Fibroblast of upper back skin (primary cell): ENCODE results near the gene LIG1.

Experiments
- DNase-seq: peaks from one replicate; pipeline ENCODE4 v3.0.0-alpha.2; 2013

Gene LIG1

DNA sequence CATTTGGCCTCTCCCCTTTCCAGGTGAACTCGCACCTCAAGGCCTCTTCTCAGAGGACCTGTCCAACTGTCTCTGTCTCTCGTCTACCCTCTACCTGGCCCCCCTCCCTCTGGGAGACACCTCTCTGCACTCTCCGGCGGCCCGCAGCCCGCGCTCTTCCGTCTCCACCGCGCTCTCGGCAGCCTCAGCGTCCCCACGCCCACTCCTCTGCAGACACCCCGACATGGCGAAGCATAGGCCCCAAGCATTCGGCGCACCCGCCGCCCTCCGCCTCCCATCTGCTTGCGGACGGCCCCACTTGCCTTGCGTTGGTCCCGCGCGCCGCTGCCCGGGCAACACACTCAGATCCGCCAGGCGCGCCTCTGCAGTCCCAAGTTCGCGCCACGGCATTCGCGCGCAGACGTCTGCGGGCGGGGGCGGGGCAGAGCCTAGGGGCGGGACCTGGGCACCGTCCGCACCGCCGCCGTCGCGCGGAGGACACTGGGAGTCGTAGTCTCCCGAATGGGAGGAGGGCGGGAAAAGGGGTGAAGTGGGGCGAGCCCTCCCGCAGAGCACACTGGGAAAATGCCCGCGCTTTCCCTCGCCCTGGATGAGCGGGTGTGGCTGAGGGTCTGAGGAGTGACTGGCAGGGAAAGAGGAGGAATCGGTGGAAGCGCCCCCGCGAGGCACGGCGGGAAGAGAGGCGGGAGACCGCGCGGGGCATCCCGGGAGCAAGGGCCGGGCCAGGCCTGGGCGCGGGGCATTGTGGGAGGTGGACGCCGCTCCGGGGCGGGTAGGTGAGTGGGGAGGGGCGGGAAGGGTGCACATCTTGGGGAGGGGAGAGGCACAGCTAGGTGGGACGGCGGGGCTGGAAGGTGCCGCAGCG is at the start of gene LIG1, which contains the start of gene ZSWIM9:
LIG1 (minus strand) TSS at position 406 of the 865 bp plus-strand sequence. CDS start 4,778 bp downstream, outside the sequence.
ZSWIM9 (plus strand) TSS at position 742 of the 865 bp plus-strand sequence. CDS start 1,123 bp downstream, outside the sequence.
- DNase-seq = peak; percentile 96

DNA sequence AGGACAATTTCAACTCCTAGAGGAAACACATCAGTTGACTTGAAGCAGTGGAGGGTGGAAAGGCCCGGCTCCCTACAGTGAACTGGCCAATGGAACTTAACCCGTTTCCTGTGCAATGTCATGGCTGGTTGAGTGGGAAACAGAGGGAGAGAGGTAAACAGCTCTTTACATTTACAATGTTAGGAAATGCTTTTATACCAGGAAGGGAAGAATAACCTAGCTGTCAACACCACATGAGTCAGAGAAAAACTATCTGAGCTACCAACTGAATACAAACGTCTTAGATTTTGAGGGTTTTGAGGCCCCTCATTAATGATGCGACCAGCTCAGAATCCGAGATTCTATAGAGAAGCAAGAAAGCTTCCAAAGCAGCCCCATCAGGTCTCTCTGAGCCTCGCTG is 48.9 kb upstream of the LIG1 start:
- peak; percentile 28 for DNase-seq

GRCh38 chr19:48216933-48217332 is 46.8 kb upstream of the LIG1 start:
- no peak for DNase-seq

DNA sequence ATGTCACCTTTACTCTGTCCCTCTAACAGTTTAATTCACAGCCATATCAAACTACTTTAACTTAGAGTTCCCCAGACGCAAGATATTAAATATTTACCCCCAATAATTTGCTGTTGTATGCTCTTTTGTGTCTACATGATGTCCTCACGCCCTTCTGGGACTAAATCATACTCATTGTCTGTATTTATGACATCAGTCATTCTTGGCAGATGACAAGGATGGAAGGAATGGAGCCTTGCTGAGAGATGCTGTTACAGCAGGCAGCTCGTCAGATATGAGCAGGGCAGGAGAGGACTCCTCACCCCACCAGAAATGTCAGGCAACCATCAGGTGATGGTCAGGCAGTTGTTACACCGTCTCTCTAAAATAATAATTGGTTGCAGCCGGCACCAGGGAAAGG is 43.8 kb upstream of the LIG1 start:
- no peak for DNase-seq

GRCh38 chr19:48210005-48210404 is 39.9 kb upstream of the LIG1 start:
- DNase-seq = no peak

- no peak for DNase-seq
Observed at GRCh38 chr19:48206397-48207093, 36.4 kb upstream of the LIG1 start.

DNA sequence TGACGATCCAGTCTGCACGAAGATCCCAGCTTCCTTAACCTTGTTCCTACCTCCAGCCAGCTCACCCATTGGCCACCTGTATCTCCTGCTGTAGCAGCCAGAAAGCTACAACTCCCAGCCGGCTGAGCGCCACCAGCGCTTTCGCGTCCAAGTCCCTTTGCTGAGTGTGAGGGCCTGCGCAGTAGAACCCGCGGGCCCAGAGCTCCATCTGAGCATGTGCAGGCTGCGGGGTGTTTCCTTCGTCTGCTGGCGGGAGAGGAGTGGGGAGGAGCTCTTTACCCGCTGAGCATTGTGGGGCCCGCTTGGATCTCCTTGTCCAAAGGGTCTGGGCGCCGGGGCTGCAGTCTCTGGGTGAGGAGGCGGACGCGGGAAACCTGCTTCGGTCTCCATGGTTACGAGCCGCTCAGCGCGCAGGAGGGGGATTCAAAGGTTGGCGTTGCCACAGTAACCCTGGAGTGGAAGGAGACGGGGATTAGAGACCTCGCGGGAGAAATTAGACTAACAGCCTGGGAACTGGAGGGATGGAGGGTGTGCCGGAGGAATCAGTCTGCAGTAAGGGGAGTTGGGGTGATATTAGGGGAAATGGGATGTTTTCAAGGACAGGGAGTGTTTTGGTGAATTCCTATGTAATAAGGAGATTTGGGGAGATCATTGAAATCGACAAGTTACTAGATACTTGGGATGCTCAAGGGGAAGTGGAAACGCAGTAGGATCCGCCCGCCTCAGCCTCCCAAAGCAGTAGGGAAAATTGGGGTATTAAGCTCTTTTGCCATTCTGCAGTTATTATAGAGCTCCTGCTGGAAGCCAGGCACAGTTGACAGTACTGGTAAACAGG is 33.9 kb upstream of the LIG1 start:
- peak; percentile 95 for DNase-seq

GRCh38 chr19:48203222-48203793 is 33.2 kb upstream of the LIG1 start:
- DNase-seq = no peak

GRCh38 chr19:48196933-48197665 is 27.0 kb upstream of the LIG1 start:
- DNase-seq = peak; percentile 6

GRCh38 chr19:48196321-48196763 is 26.2 kb upstream of the LIG1 start:
- DNase-seq = no peak

DNA sequence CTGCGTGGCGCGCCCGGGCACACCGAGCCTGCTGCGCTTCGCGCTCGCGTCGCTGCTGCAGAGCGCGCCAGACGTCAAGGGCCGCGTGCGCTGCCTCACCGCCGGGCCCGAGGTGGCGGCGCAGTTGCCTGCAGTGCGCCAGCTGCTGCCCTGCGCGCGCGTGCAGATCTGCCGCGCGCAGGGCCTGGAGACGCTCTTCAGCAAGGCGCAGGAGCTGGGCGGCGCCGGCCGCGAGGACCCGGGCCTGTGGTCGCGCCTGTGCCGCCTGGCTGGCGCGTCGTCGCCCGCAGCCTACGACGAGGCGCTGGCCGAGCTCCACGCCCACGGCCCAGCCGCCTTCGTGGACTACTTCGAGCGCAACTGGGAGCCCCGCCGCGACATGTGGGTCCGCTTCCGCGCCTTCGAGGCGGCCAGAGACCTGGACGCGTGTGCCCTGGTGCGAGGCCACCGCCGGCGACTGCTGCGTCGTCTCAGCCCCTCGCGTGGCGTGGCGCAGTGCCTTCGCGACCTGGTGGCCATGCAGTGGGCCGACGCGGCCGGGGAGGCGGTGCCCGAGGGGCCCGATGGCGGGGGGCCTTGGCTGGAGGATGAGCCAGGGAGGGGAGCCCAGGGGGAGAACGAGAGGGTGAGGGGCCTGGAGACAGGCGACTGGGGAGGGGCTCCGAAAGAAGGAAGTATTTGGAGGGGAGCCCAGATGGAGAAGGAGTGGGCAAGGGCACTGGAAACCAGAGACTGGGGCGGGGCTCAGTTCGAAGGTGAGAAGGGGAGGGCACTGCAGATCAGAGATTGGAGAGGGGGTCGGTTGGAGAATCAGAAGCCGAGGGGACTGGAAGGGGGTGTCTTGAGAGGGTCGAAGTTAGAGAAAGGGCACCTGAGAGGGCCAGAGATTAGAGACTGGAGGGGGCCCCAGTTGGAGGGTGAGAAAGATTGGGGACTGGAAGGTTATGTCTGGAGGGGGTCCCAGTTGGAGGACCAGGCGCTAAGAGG is 25.0 kb upstream of the LIG1 start:
- no peak for DNase-seq

DNA sequence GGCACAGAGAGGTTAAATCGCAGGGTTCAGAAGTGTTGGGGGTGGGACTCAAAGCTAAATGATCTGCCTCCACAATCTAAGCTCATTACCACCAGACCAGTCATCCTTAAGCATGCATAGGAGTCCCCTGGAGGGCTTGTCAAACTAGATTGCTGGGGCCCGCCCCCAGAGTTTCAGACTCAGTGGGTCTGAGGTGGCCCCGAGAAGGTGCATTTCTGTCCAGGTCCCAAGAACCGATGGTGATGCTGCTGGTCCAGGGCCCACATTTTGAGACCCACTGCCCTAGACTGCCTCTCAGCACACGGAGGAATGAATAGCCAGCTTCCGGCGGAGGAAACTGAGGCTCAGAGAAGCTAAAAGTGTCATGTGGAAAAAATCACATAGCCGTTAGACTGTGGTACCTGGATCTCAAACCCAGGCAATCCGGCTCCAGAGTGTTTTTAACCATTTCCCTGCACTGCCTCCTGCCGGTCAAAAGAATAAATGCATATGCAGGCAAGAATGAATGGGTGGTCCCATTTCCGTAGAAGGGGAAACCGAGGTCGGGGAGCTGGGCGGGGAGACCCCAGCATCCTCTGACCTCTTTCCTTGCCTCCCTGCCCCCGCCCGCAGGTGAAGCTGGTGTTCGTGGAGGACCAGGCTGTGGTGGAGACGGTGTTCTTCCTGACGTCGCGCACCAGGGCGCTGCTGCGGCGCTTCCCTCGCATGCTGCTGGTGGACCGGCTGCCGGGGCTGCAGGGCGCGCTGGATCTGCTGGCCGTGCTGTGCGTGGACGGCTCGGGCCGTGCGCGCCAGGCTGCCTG is 24.1 kb upstream of the LIG1 start:
- DNase-seq = no peak

DNA sequence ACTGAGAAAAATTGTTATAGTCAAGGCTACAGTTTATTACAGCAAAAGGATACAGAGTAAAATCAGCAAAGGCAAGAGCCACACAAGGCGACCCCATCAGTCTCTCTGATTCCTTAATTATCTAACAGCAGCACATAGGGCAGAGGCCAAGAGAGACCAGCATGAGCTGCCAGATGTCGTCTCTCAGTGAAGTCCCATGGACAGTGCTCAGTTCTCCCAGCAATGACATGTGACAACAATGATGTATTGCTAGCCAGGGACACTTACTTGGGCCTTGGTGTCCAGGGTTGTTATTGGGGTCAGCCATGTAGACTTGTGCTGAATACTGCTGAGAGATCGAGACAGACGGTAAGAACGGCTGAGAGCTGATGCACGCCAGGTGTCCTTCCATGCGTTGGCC is 22.6 kb upstream of the LIG1 start:
- DNase-seq = no peak

- no peak for DNase-seq
Observed at GRCh38 chr19:48190885-48191284, 20.7 kb upstream of the LIG1 start.

DNA sequence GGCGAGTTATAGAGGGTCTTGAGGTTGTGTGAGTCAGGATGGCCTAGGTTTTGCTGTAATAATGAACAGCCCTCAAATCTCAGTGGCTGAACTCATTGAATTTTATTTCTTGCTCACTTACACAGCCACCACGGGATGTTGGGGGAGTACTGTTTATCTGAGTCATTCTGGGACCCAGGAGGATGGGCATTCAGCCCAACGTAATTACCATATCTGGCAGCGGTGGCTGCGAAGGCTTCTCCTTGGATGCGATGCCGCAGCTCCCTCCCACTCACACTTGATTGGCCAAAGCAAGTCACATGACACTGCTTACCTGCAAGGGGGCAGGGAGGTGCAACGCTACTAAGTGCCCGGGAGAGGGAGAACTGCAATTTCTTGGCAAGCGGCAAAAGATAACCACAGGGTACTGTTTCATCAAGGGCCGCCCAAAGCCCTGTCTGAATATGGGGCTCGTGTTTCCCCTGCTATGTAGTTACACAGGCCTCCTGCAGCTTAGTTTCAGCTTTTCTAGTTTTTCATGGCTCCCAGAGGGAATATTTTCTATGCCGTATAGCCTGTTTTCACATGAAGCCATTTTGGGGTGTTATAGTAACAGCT is 20.2 kb upstream of the LIG1 start:
- peak; percentile 29 for DNase-seq

GRCh38 chr19:48186541-48186991 is 16.4 kb upstream of the LIG1 start:
- no peak for DNase-seq

GRCh38 chr19:48186015-48186414 is 15.9 kb upstream of the LIG1 start:
- no peak for DNase-seq

DNA sequence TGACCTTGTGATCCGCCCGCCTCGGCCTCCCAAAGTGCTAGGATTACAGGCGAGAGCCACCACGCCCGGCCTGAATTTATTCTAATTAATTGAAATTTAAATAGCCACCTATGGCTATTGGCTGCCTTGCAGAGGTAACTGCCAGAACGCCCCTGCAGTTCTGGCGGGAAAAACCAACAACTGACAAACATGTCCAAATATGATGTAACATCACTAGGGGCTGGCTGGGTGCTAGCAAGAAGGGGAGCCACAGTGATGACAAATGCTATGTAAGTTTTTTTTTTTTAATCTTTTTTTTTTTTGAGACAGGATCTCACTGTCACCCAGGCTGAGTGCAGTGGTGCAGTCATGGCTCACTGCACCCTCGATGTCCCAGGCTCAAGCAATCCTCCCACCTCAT is 13.2 kb upstream of the LIG1 start:
- no peak for DNase-seq

- DNase-seq = no peak
Observed at GRCh38 chr19:48182434-48182833, 12.3 kb upstream of the LIG1 start.
